Thyroid gland (tissue), 4 donors: ENCODE data around the gene PRKCQ.

Source experiments
- CTCF ChIP-seq, 6 experiments: fragments of 200-600 bp in 3 of 6; fragments of 450-650 bp in 3 of 6; sonication (generic) in 3 of 6; IDR thresholded peaks; one replicate each; pipeline ENCODE4 v1.5.1; 2016 to 2019; ENCODE audit warnings: antibody characterized with exemption in 6 of 6, mild to moderate bottlenecking in 2 of 6, inconsistent platforms in 1 of 6, moderate library complexity in 1 of 6
- POLR2A ChIP-seq, 2 donors: fragments of 450-650 bp; IDR thresholded peaks; one replicate each; pipeline ENCODE4 v1.6.1; 2017; ENCODE audit warnings: antibody characterized with exemption in 2 of 2, mild to moderate bottlenecking in 2 of 2, moderate library complexity in 1 of 2

DNA sequence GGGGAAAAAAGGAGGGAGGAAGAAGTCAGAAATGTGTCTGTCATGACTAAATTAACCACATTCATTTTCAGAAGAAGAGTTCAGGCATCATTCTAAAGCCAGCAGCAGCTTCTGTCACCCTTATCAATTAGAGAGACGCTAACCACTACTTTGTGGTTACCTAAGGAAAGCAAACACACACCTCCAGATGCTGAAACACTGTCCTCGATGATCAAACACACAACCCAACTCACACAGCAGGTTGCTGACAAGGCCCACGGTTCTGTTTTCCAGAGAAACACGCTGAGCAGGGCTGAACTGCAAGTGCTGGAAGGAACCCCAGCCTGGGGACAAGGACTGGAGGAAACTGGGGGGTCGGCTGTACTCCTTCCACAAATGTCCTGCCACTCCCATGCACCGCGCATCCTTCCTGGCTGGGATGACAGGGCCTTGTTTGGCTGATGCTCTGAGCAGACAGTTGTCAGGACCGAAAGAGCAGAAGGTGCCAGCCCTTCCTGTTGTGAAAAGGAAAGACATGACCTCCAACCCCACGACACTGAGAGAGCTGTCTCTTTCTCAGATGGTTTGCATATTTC, 36.6 kb downstream of the PRKCQ start:
- TF ChIP-seq CTCF (IDR thresholded peaks at IDR 0.05) = no peak
- no peak for TF ChIP-seq POLR2A (IDR thresholded peaks at IDR 0.05)
